ENCODE measurements around the gene HOXD12.

The HOXD12 gene

GRCh38 chr2:176105078-176105729 is 5.6 kb downstream of the HOXD12 start:
- Mint-ChIP-seq H3K4me1 (ENCODE audit: low read depth) (peaks cover 31% of the 10 kb centered on the region), H3K36me3 (ENCODE audit: low read depth) (peaks cover 9% of the 10 kb centered on the region), H3K9me3 (peaks cover 6% of the 10 kb centered on the region), H3K4me3 (no peak overlapping the region), H3K27me3 (peaks cover 89% of the 10 kb centered on the region), H3K27ac (no peak overlapping the region)

GRCh38 chr2:176105730-176106580 is 6.4 kb downstream of the HOXD12 start:
- H3K36me3 Mint-ChIP-seq (ENCODE audit: low read depth) = peaks cover 9% of the 10 kb centered on the region
- peak overlapping the region; percentile 69 for H3K27ac Mint-ChIP-seq
- peaks cover 31% of the 10 kb centered on the region for H3K4me1 Mint-ChIP-seq (ENCODE audit: low read depth)
- peak overlapping the region; percentile 68 for H3K4me3 Mint-ChIP-seq
- peaks cover 6% of the 10 kb centered on the region for H3K9me3 Mint-ChIP-seq
- H3K27me3 Mint-ChIP-seq = peaks cover 88% of the 10 kb centered on the region

GRCh38 chr2:176106581-176107539 is 7.3 kb downstream of the HOXD12 start, which contains the start of gene HOXD11:
Gene HOXD11, plus strand, starts transcription at chr2:176107280. Its CDS starts 76 bp downstream, at chr2:176107356.
- peak within 1 kb of the TSS; percentile 69 for H3K27ac Mint-ChIP-seq
- H3K36me3 Mint-ChIP-seq (ENCODE audit: low read depth) = peaks cover 9% of the 10 kb centered on the region
- H3K9me3 Mint-ChIP-seq = peaks cover 6% of the 10 kb centered on the region
- peaks cover 88% of the 10 kb centered on the region for H3K27me3 Mint-ChIP-seq
- H3K4me3 Mint-ChIP-seq = peak within 1 kb of the TSS; percentile 68
- H3K4me1 Mint-ChIP-seq (ENCODE audit: low read depth) = peaks cover 31% of the 10 kb centered on the region

GRCh38 chr2:176107731-176108181 is 8.2 kb downstream of the HOXD12 start:
- H3K27me3 Mint-ChIP-seq = peaks cover 88% of the 10 kb centered on the region
- H3K4me3 Mint-ChIP-seq = no peak overlapping the region
- H3K36me3 Mint-ChIP-seq (ENCODE audit: low read depth) = peaks cover 9% of the 10 kb centered on the region
- H3K4me1 Mint-ChIP-seq (ENCODE audit: low read depth) = peaks cover 31% of the 10 kb centered on the region
- no peak overlapping the region for H3K27ac Mint-ChIP-seq
- peaks cover 6% of the 10 kb centered on the region for H3K9me3 Mint-ChIP-seq

GRCh38 chr2:176109192-176109901 is 9.8 kb downstream of the HOXD12 start:
- H3K36me3 Mint-ChIP-seq (ENCODE audit: low read depth) = peaks cover 9% of the 10 kb centered on the region
- H3K4me3 Mint-ChIP-seq = peak overlapping the region; percentile 51
- peaks cover 10% of the 10 kb centered on the region for H3K9me3 Mint-ChIP-seq
- peak overlapping the region; percentile 50 for H3K27ac Mint-ChIP-seq
- H3K4me1 Mint-ChIP-seq (ENCODE audit: low read depth) = peaks cover 26% of the 10 kb centered on the region
- H3K27me3 Mint-ChIP-seq = peaks cover 88% of the 10 kb centered on the region

- H3K27ac Mint-ChIP-seq = peak overlapping the region; percentile 50
- no peak overlapping the region for H3K4me3 Mint-ChIP-seq
- peaks cover 9% of the 10 kb centered on the region for H3K36me3 Mint-ChIP-seq (ENCODE audit: low read depth)
- peaks cover 88% of the 10 kb centered on the region for H3K27me3 Mint-ChIP-seq
- peaks cover 10% of the 10 kb centered on the region for H3K9me3 Mint-ChIP-seq
- H3K4me1 Mint-ChIP-seq (ENCODE audit: low read depth) = peaks cover 25% of the 10 kb centered on the region
These were observed 10.4 kb downstream of the HOXD12 start for GRCh38 chr2:176109946-176110345.

GRCh38 chr2:176110415-176111308 is 11.1 kb downstream of the HOXD12 start:
- peaks cover 88% of the 10 kb centered on the region for H3K27me3 Mint-ChIP-seq
- H3K9me3 Mint-ChIP-seq = peaks cover 10% of the 10 kb centered on the region
- H3K27ac Mint-ChIP-seq = peak overlapping the region; percentile 11
- no peak overlapping the region for H3K4me3 Mint-ChIP-seq
- peaks cover 25% of the 10 kb centered on the region for H3K4me1 Mint-ChIP-seq (ENCODE audit: low read depth)
- H3K36me3 Mint-ChIP-seq (ENCODE audit: low read depth) = peaks cover 9% of the 10 kb centered on the region

- H3K27me3 Mint-ChIP-seq = peaks cover 87% of the 10 kb centered on the region
These were observed 11.7 kb downstream of the HOXD12 start for GRCh38 chr2:176111309-176111663.

GRCh38 chr2:176111846-176112374 is 12.3 kb downstream of the HOXD12 start:
- H3K27ac Mint-ChIP-seq = no peak overlapping the region
- H3K4me3 Mint-ChIP-seq = no peak overlapping the region
- H3K4me1 Mint-ChIP-seq (ENCODE audit: low read depth) = peaks cover 15% of the 10 kb centered on the region
- peaks cover 11% of the 10 kb centered on the region for H3K9me3 Mint-ChIP-seq
- H3K36me3 Mint-ChIP-seq (ENCODE audit: low read depth) = peaks cover 12% of the 10 kb centered on the region
- H3K27me3 Mint-ChIP-seq = peaks cover 90% of the 10 kb centered on the region

More at GRCh38 chr2:176111309-176111663, 11.7 kb downstream of the HOXD12 start:
- H3K4me3 Mint-ChIP-seq = no peak overlapping the region
- peak overlapping the region; percentile 11 for H3K27ac Mint-ChIP-seq
- H3K4me1 Mint-ChIP-seq (ENCODE audit: low read depth) = peaks cover 19% of the 10 kb centered on the region
- peaks cover 10% of the 10 kb centered on the region for H3K9me3 Mint-ChIP-seq
- peaks cover 9% of the 10 kb centered on the region for H3K36me3 Mint-ChIP-seq (ENCODE audit: low read depth)

GRCh38 chr2:176112375-176113302 is 13.0 kb downstream of the HOXD12 start:
- Mint-ChIP-seq H3K27ac (no peak overlapping the region), H3K27me3 (peaks cover 92% of the 10 kb centered on the region), H3K4me1 (ENCODE audit: low read depth) (peaks cover 12% of the 10 kb centered on the region), H3K36me3 (ENCODE audit: low read depth) (peaks cover 14% of the 10 kb centered on the region), H3K4me3 (no peak overlapping the region), H3K9me3 (peaks cover 13% of the 10 kb centered on the region)

GRCh38 chr2:176114120-176114929 is 14.7 kb downstream of the HOXD12 start:
- peaks cover 96% of the 10 kb centered on the region for H3K27me3 Mint-ChIP-seq
- peaks cover 12% of the 10 kb centered on the region for H3K36me3 Mint-ChIP-seq (ENCODE audit: low read depth)
- no peak overlapping the region for H3K4me3 Mint-ChIP-seq
- peaks cover 2% of the 10 kb centered on the region for H3K4me1 Mint-ChIP-seq (ENCODE audit: low read depth)
- peaks cover 15% of the 10 kb centered on the region for H3K9me3 Mint-ChIP-seq
- no peak overlapping the region for H3K27ac Mint-ChIP-seq
